Skeletal muscle tissue (tissue), 4 donors: ENCODE data around the gene BUD23. TPM values are rescaled to one million over a fixed set of nuclear protein-coding genes. Genes with fewer than 3 reads are reported as not detected.

Source experiments
- H3K27ac ChIP-seq: one replicate; pipeline ENCODE4 v1.7.0; 2013; ENCODE audit warnings: mild to moderate bottlenecking, low read depth, low read length, inconsistent platforms
- H3K27me3 ChIP-seq, 3 donors: one replicate each; pipeline ENCODE4 v1.7.0; 2013; ENCODE audit warnings: low read length in 3 of 3; ENCODE audit not compliant: control insufficient read depth in 3 of 3, insufficient read depth in 3 of 3
- H3K36me3 ChIP-seq, 3 donors: one replicate each; pipeline ENCODE4 v1.7.0; 2013; ENCODE audit warnings: low read length in 3 of 3; ENCODE audit not compliant: control insufficient read depth in 3 of 3, insufficient read depth in 3 of 3
- H3K4me1 ChIP-seq, 3 donors: one replicate each; pipeline ENCODE4 v1.7.0; 2013; ENCODE audit warnings: low read length in 3 of 3, mild to moderate bottlenecking in 3 of 3; ENCODE audit not compliant: control insufficient read depth in 3 of 3, insufficient read depth in 3 of 3
- H3K4me3 ChIP-seq, 3 donors: one replicate each; pipeline ENCODE4 v1.7.0; 2013; ENCODE audit warnings: low read length in 3 of 3
- H3K9ac ChIP-seq, 3 donors: one replicate each; pipeline ENCODE4 v1.7.0; 2013; ENCODE audit warnings: low read length in 3 of 3, mild to moderate bottlenecking in 3 of 3, moderate library complexity in 2 of 3, low read depth in 1 of 3
- H3K9me3 ChIP-seq, 3 donors: one replicate each; pipeline ENCODE4 v1.7.0; 2013; ENCODE audit warnings: low read length in 3 of 3; ENCODE audit not compliant: control insufficient read depth in 3 of 3
- total RNA-seq: library from RNA; depleted of rRNA; stranded (reverse); fragments of >200 nt; gene quantifications from one replicate; pipeline ENCODE4 v1.2.3, GENCODE V29; 2014
- donor health status: Osteomylitis.

BUD23 gene
- total RNA-seq, 1 donor from 2014 or later: 45.4 TPM

DNA sequence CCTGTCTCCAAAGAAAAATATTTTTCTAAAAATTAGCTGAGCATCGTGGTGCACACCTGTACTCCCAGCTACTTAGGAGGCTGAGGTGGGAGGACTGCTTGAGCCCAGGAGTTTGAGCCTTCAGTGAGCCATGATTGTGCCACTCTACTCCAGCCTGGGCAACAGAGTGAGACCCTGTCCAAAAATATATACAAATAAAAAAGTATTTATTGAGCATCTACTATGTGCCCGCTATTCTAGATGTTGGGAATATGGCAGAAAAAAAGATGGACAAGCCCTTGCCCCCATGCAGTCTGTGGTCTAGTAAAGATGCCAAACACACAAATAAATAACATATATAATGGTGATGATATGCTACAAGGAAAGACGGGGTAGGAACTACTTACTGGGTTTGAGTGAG is 40.4 kb downstream of the BUD23 start:
- peaks cover 0 to 8% (median 4%) of the 10 kb centered on the region in 3 donors for H3K27me3 ChIP-seq
- H3K9ac ChIP-seq: no peak overlapping the region
- no peaks in the 10 kb centered on the region for H3K9me3 ChIP-seq
- no peak overlapping the region for H3K27ac ChIP-seq
- H3K4me3 ChIP-seq: no peak overlapping the region
- H3K36me3 ChIP-seq: no peaks in the 10 kb centered on the region
- H3K4me1 ChIP-seq: peaks cover 10 to 18% (median 12%) of the 10 kb centered on the region in 3 donors

DNA sequence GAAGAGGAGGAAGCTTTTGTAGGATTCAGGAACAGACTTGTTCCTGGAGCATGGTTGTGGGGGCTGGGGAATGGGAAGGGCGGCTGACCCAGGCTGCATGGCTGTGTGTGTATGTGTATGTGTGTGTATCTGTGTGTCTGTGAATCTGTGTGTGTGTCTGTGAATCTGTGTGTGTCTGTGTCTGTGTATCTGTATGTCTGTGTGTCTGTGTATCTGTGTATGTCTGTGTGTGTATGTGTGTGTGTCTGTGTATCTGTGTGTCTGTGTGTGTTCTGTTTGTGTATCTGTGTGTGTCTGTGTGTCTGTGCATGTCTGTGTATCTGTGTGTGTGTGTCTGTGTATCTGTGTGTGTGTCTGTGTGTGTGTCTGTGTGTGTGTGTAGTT is 42.7 kb downstream of the BUD23 start:
- Histone ChIP-seq H3K4me1 (peaks cover 4 to 12% (median 7%) of the 10 kb centered on the region in 3 donors), H3K36me3 (no peaks in the 10 kb centered on the region), H3K4me3 (no peak overlapping the region), H3K9ac (no peak overlapping the region), H3K9me3 (no peaks in the 10 kb centered on the region), H3K27ac (no peak overlapping the region), H3K27me3 (peaks cover 0 to 8% (median 4%) of the 10 kb centered on the region in 3 donors)

DNA sequence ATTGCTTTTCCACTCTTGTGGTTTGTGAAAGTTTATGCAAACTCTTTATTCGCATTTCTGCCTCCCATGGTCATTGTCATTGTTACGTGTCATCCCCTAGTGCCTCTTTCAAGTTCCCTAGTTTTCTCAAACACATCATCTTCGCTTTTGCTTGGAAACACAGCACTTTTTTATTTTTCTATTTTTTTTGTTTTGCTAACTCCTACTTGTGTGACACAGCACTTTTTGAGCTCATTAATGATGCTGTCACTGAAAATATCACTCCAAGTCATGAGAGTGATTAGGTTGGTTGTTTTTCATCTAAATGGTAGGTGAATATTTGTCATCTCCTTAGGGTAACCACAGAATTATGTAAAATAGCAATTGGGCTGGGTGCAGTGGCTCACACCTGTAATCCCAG is 44.6 kb downstream of the BUD23 start:
- Histone ChIP-seq H3K9ac (no peak overlapping the region), H3K4me3 (no peak overlapping the region), H3K9me3 (no peaks in the 10 kb centered on the region), H3K27ac (no peak overlapping the region), H3K36me3 (no peaks in the 10 kb centered on the region), H3K27me3 (peaks cover 0 to 8% (median 6%) of the 10 kb centered on the region in 3 donors), H3K4me1 (peaks cover 0 to 3% (median 0%) of the 10 kb centered on the region in 3 donors)

DNA sequence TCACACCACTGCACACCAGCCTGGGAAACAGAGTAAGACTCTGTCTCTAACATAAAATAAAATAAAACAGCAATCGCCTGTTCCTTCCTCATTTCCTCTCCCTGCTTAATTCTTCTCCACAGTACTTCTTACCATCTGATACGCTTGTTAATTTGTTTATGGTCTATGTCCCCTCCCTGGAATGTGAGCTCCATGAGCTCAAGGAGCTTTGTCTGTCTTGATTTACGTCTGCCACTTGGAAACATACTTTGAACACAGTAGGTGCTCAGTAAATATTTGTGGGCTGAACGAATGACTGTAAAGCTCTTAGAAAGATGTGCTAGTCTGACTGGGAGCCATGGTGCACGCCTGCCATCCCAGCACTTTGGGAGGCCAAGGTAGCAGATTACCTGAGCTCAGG is 45.2 kb downstream of the BUD23 start:
- H3K4me1 ChIP-seq: peaks cover 0 to 3% (median 0%) of the 10 kb centered on the region in 3 donors
- no peaks in the 10 kb centered on the region for H3K9me3 ChIP-seq
- no peak overlapping the region for H3K27ac ChIP-seq
- H3K27me3 ChIP-seq: peaks cover 0 to 8% (median 6%) of the 10 kb centered on the region in 3 donors
- no peaks in the 10 kb centered on the region for H3K36me3 ChIP-seq
- no peak overlapping the region for H3K4me3 ChIP-seq
- H3K9ac ChIP-seq: no peak overlapping the region

DNA sequence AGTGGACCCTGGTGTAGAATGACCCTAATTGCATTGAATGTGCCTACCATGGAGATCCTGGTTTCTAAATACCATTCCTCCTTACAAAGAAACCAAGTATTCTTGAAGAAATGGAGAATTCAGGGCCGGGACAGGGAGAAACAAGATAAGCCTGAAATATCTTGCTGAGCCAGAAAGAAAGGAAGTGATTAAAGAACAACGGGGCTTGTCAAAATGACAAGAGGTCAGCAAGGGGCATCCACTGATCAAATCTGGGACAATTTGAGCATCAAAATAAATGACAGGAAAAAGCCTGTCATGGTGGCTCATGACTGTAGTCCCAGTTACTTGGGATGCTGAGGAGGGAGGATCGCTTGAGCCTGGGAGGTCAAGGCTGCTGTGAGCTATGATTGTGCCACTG is 47.1 kb downstream of the BUD23 start:
- H3K27me3 ChIP-seq: peaks cover 0 to 8% (median 6%) of the 10 kb centered on the region in 3 donors
- no peak overlapping the region for H3K9ac ChIP-seq
- no peak overlapping the region for H3K27ac ChIP-seq
- peaks cover 0 to under 1% (median 0%) of the 10 kb centered on the region in 3 donors for H3K36me3 ChIP-seq
- H3K4me1 ChIP-seq: peaks cover 0 to 3% (median 0%) of the 10 kb centered on the region in 3 donors
- no peak overlapping the region for H3K4me3 ChIP-seq
- H3K9me3 ChIP-seq: no peaks in the 10 kb centered on the region

DNA sequence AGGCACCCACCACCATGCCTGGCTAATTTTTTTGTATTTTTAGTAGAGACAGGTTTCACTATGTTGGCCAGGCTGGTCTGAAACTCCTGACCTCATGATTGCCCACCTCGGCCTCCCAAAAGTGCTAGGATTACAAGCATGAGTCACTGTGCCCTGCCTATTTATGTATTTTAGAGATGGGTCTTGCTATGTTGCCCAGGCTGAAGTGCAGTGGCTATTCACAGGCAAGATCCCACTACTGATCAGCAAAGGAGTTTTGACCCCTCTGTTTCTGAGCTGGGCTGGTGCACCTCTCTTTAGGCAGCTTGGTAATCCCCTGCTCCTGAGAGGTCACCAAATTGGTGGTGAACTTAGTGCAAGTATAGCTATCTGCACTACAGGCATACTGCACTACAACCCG is 49.0 kb downstream of the BUD23 start:
- Histone ChIP-seq H3K27me3 (peaks cover 0 to 4% (median 2%) of the 10 kb centered on the region in 3 donors), H3K4me1 (peaks cover 0 to 5% (median under 1%) of the 10 kb centered on the region in 3 donors), H3K9ac (no peak overlapping the region)

DNA sequence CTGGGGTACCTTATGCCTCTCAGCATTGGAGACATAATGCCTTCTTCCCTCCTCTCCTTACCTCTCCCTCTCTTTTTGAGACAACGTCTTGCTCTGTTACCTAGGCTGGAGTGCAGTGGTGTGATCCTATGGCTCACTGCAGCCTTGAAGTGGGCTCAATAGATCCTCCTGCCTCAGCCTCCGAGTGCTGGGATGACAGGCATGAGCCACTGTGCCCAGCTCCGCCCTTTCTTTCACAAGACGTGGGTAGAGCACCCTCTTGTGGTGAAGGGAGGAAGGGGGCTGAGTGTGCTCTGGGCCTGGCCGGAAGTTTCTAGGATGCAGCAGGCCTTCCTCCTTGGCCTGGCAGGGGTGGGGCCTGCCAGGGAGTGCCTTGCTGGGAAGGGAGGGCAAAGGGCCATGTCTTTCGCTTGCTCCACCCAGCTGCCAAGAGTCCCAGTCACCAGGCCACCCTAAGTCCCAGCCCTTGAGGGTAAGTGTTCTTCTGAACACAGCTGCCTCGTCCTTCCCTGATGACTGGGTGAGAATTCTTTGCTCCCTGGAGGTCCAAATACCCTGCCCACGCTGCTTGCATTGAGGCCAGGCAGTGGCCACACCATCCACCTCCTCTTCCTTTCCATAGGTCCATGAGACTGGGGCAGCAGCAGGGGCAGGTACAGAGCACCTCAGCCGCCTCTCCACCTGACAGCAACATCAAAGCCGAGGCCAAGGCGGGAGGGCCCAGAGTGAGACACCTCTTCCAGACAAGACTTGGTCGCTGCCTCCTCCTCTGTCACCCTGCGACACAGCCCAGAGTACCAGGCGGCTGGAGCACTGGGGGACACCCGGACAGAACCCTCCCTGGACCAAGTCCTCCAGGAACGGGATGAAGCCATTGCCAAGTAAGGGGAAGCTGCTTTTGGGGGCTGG is 51.5 kb downstream of the BUD23 start:
- H3K9me3 ChIP-seq: no peaks in the 10 kb centered on the region
- H3K36me3 ChIP-seq: peaks cover 14 to 17% (median 15%) of the 10 kb centered on the region in 3 donors
- no peak overlapping the region for H3K4me3 ChIP-seq
- H3K27me3 ChIP-seq: peaks cover 0 to 2% (median 0%) of the 10 kb centered on the region in 3 donors
- H3K9ac ChIP-seq: no peak overlapping the region
- H3K4me1 ChIP-seq: peaks cover 6 to 23% (median 15%) of the 10 kb centered on the region in 3 donors
- no peak overlapping the region for H3K27ac ChIP-seq

More for the DNA sequence above, 49.0 kb downstream of the BUD23 start:
- Histone ChIP-seq H3K4me3 (no peak overlapping the region), H3K9me3 (no peaks in the 10 kb centered on the region), H3K27ac (no peak overlapping the region), H3K36me3 (peaks cover 14 to 16% (median 15%) of the 10 kb centered on the region in 3 donors)

DNA sequence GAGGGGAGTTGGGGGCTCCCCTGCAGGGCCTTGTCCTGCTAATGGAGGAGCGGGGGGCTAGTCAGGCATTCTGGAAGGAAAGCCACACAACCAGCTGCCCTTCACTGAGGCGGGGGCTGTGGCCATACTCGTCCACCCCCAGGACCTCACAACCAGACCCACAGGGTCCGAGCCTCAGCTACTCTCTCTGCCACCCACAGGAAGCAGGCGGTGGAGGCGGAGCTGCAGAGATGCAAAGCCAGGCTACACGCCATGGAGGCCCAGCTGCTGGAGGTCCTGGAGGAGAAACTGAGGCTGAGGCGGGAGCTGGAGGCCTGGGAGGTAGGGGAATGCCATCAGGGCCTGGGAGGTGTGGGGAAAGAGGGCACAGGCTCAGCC is 52.1 kb downstream of the BUD23 start:
- H3K27ac ChIP-seq: no peak overlapping the region
- H3K9me3 ChIP-seq: no peaks in the 10 kb centered on the region
- peaks cover 0 to 2% (median 0%) of the 10 kb centered on the region in 3 donors for H3K27me3 ChIP-seq
- H3K4me3 ChIP-seq: no peak overlapping the region
- H3K4me1 ChIP-seq: peaks cover 6 to 23% (median 15%) of the 10 kb centered on the region in 3 donors
- H3K9ac ChIP-seq: no peak overlapping the region
- H3K36me3 ChIP-seq: peaks cover 14 to 17% (median 15%) of the 10 kb centered on the region in 3 donors

DNA sequence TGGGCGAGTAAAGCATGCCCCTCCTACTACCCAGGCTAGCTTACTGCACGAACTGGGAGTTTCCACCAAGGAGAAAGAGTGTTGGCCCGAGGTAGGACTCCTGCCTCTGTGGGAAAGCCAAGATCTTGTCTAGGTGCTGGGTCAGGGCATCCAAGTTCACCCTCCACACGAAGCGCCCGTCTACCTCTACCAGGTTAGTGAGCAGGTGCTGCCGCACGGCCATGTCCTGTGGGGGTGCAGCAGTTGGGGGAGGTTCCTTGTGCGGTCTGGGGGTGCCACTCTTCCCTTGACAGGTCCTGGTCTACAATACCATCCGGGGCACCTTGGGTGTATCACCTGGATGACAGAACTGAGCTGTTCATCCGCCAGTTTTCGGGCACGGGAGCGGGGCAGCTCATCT is 53.5 kb downstream of the BUD23 start:
- H3K4me1 ChIP-seq: peaks cover 6 to 23% (median 15%) of the 10 kb centered on the region in 3 donors
- H3K9ac ChIP-seq: no peak overlapping the region
- no peaks in the 10 kb centered on the region for H3K9me3 ChIP-seq
- peaks cover 0 to 2% (median 0%) of the 10 kb centered on the region in 3 donors for H3K27me3 ChIP-seq
- peaks cover 14 to 17% (median 15%) of the 10 kb centered on the region in 3 donors for H3K36me3 ChIP-seq
- no peak overlapping the region for H3K27ac ChIP-seq
- no peak overlapping the region for H3K4me3 ChIP-seq
